HG03460 (cell line): ENCODE measurements around the gene CERS6.
A peak's percentile ranks its signal among the peaks of the same experiment; 100 is the strongest.

Source experiments
- ATAC-seq: cut with Tn5 transposase; IDR thresholded peaks from one replicate; pipeline ENCODE4 v1.9.1; 2021; ENCODE audit not compliant: unreplicated experiment

CERS6 gene

DNA sequence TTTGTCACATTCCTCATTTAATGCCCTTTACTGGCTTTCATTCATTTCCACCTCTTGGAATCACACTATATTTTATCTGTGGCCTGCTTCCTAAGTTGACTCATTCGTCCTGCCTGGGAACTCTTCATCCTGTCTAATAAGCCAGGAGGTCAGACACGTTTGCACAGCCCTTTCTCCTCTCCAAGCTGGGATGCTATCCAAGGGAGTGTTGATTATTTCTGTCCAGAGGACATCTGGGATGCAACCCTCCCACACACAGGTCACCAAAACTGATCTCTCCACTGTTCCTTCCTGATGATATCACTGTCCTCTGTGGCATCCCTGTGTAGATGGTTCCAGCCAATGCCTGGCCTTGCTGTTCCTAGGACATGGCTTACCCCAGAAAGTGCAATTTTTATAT, 266.5 kb downstream of the CERS6 start:
- ATAC-seq = no peak

DNA sequence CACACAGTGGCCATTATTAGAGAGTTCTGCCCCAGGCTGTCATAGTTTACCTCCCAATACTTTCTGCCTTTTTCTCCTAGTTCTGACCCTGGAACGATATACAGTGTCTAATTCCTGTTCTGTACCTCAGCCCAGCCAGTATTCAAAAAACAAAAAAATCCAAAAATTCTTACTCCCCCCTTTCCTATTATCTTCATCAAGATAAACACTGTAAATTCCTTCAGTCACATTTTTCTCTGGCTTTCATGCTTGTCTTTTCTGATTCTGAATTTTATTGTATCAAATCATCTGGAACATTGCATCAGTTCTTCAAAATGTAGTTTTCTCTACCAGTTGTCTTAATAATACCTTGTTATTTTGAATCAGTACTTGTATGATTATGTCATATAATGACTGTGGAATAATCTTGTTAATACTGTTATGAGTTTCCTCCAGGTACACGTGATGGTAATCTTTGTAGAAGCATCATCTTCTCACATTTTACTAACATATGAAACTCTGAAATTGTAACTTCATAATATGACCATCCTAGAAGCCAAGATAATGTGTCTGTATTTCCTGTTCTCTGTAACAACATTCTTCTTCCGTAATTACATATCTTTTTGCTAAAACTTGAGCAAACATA, 267.3 kb downstream of the CERS6 start:
- no peak for ATAC-seq

DNA sequence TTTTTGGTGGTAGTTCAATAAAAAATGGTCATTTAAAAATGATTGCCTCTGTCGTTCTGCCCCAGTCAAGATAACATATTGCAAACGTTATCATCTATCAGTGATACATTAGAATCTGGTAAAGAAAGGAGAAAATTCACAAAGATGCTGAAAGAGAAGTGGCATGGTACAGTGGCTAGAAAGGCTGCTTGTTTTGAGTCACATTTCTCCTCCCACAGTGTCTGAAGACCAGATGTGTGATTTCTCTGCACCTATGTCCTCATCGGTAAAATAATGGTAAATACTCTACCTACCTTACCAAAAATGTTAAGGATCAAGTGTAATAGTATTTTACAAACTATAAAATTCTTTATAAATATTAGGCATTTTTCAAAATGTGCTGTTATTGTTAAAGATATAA, 270.3 kb downstream of the CERS6 start:
- no peak for ATAC-seq

DNA sequence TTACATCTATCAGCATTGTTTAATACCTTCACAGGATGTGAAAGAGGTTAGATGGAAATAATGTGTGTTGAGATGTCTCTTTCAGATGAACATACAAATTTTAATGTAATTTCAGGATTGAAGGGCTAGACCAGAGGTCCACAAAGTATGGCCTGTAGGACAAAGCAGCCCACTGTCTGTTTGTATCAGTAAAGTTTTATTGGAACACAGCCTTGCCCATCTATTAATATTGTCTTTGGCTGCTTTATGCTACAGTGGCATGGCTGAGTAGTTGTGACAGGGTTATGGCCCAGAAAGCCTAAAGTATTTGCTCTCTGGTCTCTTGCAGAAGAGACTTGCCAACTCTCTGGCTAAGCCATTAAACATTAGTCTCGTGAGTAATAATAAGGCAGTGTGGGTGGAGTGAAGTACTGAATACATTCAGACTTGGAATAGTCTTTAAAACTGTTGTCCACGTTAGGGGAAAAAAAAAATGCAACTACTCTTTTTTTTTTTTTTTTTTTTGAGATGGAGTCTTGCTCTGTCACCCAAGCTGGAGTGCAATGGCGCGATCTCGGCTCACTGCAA, 271.9 kb downstream of the CERS6 start:
- ATAC-seq = no peak

DNA sequence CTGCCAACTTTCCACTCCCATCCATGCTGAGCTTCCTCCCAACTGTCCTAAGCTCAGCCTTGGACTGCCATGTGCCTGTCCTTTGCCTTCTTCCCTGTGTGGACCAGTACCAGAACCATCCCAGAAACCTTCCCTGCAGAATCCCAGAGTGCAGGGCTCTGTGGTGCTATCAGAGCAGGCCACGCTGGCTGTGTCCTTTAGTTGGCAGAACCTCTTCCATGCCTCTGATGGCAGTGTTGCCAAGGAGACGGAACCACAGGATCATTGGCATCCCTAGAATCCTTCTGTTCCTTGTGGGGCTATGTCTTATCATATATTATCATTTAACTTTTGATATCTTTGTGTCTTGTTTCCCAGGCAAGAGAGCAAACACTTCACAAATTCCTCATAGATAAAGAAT, 273.4 kb downstream of the CERS6 start:
- ATAC-seq = no peak

DNA sequence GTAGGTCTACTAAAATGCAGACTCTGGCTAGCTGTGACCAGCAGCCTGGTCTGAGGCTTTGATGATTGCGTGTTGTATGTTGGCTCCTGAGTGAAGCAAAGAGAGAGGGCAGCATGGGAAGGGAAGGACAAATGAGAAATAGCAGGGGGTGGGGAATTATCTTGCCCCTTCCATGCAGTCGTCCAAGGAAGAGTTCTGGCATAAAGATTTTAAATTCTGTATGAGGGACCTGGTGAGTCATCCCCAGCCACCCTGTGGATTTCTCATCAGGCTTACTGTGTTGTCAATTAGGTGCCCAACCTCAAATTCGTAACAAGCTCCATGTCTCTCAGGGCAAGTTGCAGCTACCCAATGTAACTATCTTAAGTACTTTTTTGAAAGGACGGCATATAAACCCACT, 274.3 kb downstream of the CERS6 start:
- ATAC-seq = no peak

DNA sequence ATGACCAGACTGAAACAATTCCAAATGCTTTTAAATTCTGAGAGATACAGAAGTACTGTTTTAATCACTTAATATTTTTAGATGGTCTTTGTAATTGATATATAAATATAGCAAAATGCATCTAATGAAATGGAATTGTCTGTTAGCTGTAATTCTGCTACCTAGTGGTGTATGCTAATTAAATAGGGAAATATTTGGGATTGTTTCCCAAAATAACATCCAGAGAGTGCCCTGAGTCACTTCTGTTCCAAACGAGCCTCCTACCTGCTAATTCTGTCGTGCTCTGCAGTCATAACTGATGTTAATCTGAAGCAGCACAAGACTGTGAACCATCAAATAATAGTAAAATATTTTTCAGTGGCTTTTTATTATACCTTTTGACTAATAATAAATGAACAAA, 274.9 kb downstream of the CERS6 start:
- no peak for ATAC-seq

DNA sequence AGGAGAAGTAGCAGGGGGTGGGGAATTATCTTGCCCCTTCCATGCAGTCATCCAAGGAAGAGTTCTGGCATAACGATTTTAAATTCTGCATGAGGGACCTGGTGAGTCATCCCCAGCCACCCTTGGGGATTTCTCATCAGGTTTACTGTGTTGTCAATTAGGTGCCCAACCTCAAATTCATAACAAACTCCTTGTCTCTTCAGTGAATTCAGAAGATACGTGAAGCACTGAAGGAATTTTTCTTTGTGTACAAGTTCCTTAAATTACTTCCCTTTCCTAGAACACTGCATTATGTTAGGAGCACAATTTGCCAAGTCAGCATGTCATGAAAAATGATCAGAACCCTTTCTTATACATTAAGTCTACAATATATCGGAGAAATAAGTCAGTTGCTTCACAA, 275.5 kb downstream of the CERS6 start:
- ATAC-seq = no peak

DNA sequence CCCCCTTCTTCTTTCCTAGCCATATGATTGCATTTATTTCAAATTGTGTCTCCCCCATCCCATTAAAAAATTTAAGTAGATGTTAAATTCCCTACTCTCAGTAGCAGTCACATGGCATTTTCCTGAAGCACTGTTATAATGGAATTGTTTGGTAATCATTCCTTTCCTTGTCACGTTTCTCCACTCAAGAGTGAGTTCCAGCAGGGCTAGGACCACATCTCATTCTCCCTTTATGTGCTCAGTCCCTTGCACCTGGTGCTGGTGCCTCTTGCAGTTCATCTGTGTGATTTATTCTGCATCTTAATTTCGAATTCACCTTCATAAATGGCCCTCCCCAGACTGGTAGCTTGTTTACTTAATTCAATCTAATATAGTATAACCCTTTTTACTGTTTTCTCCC, 276.0 kb downstream of the CERS6 start:
- ATAC-seq = no peak

DNA sequence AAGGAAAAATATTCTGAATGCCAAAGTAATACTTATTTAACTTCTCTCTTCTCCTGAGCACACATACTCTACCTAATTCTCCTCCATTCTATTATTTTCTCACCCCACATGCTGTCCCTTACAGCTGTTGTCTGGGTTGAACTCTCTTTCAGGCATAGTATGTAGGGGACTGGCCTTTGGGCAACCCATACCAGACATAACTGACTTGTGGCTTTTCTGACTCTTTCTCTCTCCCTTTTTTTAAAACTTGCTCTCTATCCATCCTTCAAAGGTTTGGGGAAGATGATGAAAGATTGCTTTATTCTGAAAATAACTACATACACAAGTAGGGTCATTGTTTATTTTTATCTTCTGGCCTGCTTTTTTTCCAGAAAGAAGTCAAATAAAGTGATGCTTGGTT, 276.4 kb downstream of the CERS6 start:
- no peak for ATAC-seq

DNA sequence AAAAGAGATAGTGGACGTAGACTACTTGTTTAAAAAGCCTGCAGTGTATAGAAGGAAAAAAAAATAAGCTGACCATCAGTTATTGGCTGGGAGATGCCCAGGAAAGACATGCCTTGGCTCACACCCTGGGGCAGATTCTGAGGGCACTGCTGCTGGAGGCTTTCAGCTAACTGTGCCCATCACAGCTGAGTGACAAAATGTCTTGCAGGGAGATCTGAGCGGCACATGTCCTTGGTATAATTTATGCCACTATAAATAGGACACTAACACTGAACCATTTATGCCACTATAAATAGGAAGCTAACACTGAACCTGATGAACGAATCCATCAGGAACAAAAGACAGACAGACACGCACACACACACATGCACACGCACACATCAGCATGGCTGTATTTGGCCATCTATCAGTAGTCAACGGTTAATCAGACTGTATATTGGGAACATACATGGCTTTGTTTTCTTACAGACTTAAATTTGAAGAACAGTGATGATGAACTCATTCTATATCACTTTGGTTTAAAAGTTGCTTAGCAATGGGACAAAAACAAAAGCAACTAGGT, 278.2 kb downstream of the CERS6 start:
- ATAC-seq = no peak

DNA sequence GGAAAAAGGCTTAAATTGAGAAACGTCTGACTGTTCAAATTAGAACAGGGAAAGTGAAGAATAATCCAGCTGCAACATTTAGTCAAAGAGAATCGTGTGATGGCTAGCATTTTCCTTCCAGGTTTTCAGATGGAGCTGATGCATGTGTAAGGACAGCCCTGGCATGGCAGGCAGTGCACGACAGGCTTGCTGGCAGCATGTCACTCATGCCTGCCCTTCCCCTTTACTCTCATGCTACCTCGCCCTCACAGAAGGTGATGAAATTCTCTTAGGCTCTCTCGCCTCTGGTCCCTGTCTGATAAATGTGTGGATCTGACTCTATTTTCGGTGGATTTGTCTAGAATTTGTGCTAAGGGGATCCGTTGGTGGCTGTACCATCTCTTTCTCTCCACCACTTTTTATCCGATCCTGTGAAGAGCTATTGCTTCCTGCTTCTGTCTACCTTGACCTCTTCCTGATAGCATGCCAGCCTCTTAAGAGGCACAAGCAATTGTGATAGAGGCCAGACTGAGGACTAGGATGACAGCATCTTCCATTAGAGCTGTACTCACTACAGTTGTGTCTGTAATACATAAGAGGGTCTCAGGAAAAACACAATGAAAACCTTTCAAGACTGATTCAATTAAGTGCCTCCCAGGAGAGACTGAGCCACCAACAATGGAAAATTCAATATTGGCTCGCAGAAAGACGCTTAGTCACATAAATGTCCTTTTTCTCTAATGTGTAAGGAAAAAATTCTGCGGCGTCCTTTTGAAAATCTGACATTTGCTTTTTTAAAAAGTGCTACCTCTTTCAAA, 280.8 kb downstream of the CERS6 start:
- no peak for ATAC-seq

DNA sequence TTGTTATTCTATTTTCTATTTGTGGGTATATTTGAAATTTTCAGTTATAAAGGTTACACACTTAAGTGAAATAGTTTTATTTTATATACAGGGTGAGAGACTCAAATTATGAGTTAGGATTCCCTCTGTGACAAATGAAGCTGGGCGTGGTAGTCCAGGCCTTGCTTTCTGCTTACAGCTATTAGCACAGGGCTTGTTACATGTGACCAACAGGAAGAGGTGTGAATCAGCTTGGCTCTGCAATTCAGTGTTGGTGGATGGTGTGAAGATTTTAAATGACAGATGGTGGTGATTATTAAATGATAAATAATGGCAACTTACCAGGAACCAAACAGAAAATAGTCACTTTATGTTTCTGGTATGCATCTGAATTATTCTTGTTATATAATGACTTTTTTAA, 282.0 kb downstream of the CERS6 start:
- no peak for ATAC-seq

DNA sequence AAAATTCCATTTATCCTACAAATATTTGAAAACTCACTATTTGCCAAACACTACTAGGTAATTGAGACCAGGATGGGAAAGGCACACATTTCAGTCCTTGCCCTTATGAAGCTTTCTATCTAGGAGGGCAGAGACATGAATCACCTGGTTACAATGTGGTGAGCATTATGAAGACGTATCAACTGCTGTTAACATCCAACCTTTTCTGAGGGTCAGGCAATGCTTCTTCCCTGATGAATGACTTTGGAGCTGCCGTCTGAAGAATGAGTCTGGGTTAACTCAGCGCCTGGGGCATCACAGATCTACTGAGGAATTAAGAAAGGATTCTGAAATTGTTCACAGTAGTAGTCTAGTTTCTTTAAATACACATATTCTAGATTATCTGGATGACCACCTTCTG, 284.3 kb downstream of the CERS6 start:
- no peak for ATAC-seq

DNA sequence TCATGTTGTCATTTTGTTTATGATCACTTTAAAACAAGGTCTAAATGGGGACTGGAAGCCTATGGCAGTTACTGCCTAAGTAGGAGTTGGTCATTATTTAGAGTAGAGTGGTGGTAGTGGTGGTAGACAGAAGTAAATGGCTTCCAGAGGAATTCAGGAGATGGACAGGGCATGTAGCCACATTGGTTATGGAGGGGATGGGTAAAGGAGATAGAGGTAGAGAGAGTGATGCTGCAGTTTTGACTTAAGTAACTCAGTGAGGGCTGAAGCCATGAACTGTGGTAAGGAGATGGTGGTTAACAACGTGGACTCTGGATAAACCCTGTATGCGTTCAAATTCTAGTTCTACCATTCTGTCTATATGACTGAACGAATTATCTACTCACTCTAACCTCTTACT, 284.7 kb downstream of the CERS6 start:
- no peak for ATAC-seq

DNA sequence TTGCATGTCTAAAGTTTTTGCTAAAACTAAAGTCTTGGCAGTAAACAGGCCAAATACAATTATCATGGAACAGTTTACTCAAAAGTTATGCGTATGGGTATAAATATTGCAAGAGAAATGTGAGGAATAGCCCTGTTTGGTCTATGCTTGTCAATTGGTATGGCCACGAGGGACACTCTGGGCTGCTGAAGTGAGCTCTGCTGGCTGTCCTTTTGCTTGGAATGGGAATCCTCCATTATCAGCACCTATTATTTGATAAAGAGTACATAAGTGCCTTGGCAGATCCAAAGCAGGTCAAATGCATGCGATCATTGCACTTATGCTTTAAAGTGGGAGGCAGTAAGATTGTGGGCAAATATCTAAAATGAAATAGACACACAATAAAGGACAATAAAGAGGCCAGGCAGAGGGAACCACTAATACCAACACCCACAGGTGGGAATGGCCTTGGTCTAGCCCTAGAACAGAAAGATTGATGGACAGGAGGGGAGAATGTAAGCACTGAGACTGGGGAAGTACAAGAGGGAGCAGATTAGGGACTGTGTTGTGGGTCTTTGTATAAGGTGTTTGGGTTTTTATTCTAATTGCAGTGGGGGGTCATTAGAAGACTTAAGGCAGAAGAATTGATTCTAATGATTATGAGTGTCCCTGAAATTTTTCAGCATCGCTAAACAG, 286.3 kb downstream of the CERS6 start:
- ATAC-seq = no peak

DNA sequence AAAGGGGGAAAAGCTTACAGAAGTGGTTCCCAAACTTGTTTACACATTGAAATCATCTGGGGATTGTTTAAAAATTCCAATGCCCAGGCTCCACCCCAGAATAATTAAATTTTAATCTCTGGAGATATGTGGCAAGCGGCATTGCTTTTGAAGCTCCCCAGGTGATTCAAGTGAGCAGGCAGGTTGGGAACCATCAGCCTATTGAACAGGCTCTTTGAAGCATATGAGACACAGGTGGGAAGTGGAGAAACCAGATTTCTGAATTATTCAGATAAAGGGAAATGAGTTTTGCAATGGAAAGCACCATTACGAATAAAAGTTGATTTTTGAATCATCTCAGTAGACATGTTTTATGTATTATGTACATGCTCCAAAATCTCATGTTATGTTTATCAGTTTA, 288.8 kb downstream of the CERS6 start:
- no peak for ATAC-seq

DNA sequence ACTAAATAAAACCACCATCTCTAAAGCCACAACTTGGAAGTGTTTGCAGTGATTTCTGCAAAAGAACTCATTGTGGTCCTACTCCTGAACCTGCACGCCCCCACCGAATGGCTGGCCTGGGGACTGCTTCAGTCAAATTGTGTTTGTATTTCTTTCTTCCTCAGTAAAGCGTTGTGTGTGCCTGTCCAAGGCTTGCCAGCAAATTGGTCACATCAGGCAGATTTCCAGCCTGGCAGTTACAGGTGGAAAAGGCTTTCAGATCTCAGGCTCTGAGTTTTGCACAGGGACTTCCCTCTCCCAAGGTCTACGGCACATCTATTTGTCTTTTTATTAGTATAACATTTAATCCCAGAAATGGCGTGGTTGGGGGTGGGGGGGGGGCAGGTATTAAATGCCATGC, 292.4 kb downstream of the CERS6 start:
- ATAC-seq = no peak

DNA sequence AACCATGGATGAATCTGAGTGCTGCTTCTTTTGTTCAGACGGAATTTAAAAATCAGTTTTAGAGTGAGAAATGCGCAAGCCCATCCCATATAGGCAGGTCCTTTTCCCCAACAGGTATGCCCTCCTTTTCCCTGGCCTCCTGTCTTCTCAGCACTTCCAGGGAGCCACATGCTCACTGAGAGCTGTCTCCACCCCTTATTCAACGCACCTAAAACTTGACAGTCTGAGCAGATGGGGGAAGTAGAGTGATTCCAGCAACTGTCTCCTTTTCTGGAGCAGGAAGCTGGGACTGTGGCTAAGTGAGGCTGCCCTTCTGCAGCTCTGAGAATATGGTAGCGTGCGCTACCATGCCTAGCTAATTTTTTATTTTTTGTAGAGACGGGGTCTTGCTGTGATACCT, 293.2 kb downstream of the CERS6 start:
- ATAC-seq = no peak

DNA sequence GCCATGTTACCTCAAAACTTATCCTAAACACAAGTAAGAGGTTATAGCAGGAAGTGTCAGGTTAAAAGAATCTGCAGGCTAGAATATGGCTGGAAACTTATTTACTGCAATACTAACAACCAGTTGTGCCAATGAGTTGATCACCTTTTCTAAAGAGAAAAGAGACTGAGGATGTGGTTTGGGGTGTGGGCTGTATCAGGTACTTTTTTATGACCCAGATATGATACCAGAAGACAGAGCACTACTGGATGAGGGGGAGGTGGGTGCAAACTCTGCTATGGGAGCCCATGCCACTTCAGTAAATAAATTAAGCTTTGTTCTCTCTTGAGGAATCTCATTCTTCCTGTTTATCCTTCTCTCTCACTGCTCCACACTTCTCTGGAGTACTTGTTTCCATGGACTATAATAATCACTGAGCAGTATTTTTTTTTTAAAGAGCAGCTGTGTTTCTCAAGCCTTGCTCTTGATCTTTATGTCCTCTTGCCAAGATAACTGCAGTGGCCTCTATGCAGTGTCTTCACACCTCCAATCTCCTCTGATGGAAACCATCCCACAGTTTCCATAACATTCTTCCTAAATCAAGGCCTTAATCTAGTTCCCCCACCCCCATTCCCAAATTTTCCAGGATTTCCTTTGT, 295.1 kb downstream of the CERS6 start:
- ATAC-seq = peak; percentile 87

DNA sequence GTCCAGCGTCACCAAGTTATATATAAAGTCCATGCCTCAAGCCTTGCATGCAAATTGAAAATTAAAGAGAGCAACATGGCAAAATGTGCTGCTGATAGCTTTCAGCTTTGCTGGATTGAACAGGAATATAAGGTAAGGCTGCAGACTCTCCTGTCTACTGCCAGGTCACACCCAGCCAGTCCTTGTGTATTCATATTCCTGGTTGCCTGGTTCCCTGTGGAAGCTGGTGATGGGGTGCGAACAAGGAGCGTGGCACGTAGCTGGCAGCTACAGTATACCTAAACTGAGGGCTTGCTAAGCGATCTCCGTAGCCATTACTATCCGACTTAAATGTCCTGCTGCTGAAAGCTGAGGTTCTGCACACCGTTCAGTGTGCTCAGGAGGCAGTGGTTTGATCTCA, 296.3 kb downstream of the CERS6 start:
- no peak for ATAC-seq
